ENCODE measurements around the gene PDZD4.

The PDZD4 gene

DNA sequence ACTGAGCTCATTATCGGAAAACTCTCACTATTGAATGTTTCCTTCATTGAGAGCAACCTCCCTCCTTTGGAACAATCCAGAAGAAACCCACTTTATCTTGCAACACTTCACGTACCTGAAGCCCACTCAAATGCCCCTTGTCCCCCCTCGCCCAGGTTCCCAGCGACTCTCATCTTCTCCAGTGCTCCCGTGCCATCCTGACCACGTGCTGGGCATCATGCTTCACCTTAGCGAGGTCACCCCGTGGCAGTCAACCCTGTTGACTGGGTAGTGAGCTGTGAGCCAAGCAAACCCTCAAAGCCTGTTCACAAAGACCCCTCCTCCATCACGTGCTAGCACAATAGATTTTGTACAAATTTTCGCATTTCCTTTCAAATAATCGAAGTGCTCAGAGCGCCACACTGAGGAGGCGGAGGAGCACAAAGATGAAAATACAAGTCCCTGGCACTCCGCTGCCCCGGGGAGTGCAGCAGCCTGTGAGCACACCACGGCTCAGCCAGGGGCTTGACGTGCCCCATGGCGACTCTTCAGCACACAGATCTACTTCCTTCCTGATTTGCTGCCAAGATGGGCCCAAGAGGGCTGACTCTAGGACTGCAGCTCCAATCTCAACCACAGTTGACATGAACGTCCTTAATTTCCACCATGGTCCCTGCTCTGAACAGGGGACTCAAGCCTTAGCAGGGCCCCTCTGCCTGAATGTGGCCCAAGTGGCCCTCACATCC is 15.6 kb downstream of the PDZD4 start:
- no peak for DNase-seq (ENCODE audit: low read depth, low spot score)

DNA sequence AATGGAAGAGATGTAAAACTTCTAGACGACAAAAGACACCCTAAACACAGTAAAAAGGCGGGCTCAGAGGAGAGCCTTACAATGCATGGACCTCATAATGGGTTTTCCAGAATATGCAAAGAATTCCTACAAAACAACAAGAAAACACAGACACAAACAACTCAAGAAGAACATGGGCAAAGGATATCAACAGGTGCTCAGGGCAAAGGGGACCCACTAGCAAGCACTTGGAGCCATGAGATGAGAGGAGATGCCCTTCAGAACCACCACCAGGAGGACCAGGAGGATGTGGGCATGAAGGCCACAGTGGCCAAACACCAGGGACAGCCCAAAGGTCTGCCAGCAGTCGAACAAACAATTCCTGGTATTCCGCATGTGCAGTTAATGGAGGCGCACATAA is 17.2 kb downstream of the PDZD4 start:
- DNase-seq (ENCODE audit: low read depth, low spot score) = no peak

DNA sequence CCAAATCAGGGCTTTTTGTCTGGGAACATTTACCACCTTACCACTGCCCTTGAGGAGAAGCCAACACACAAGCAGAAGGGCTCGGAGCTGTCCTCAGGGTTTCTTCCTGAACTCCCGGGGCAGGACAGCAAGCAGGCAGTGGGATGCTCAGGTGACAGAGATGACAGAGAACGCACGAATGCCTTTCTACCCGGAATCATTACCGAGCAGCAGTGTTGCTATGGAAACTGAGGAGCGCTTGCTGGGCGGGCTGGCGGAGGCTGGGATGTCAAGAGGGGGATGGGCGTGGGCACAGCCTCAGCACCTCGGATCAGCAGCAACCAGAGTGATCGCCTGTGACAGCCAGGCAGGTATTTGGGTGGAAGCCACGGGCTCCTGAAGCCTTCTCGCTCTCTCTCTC is 18.1 kb downstream of the PDZD4 start:
- no peak for DNase-seq (ENCODE audit: low read depth, low spot score)

DNA sequence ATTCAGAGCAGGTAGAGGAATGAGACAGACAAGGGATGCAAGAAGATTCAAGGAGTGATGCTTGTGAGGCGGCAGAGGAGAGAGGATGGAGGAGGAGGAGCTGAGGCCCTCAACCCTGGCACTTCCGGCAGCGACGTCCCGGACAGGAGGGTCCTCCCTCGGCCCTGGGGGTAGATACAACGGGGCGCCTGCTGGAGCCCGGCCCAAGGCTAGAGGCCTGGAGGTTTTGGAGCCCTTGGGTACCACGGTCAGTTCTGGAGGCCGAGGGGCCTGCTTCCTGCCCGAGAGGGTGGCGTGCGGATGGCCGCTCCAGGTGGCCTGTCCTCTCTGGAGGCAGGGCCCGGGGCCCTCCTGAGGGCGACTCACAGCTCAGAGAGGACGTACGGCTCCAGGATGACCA is 22.4 kb downstream of the PDZD4 start:
- DNase-seq (ENCODE audit: low read depth, low spot score) = no peak

DNA sequence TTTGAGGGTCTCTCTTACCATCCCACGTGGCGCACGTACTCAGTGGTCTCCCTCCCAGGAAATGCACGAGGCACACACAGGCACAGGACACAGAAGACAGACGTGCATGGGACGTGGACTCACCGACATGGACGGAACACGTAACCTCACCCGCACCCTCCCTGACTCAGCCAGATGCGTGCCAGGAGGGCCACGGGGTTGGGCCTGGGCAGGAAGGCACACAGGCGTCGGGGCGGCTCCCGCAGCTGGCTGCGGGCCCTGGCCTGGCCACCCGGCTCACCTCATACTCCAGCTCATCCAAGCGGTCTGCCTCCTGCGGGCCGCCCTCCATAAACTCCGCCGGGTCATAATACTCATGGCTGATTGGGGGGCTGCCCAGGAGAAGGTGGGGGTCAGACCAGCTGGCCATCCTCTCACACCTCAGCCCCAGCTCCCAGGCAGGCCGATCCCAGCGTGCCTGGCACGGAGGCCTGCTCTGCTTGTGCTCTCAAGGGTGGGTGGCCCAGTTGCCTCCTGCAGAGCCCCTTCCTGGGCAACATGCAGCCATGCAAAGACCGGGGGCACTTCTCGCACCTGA is 23.3 kb downstream of the PDZD4 start:
- DNase-seq (ENCODE audit: low read depth, low spot score) = no peak

DNA sequence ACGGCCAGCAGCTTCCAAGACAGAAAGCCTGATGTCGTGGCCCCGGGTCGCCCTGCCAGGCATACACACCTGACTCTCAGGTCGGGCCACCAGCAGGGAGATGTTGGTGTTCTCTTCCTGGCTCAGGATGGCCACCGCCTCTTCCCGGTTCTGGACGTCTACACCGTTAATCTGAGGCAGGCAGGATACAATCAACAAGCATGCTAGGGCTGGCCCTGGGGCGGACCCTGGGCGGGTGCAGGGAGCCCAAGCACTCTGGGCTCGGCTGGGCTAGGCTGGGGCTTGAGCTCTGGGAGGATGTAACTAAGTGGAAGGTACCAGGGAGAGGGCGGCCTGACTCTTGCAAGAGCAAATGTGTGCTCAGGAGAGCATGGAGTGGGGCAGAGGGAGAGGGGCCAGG is 24.9 kb downstream of the PDZD4 start:
- no peak for DNase-seq (ENCODE audit: low read depth, low spot score)

DNA sequence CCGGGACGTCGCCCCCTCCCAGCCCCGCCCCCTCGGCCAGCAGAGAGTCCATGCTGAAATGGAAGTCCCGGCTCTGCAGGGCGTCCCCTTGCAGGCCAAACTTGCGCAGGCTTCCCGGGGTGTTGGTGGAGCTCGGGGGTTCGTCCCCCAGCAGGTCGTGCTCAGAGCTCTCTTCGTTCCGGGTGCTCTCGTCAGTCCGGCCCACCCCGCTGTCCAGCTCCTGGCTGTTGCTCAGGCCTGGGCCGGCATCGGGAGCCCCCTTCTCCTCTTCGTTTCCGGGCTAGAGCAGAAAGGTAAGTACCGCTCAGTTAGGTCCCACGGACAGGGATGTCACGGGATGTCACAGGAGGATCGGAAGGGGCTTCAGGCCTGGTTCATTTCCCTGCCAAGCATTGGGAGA is 25.7 kb downstream of the PDZD4 start:
- no peak for DNase-seq (ENCODE audit: low read depth, low spot score)

DNA sequence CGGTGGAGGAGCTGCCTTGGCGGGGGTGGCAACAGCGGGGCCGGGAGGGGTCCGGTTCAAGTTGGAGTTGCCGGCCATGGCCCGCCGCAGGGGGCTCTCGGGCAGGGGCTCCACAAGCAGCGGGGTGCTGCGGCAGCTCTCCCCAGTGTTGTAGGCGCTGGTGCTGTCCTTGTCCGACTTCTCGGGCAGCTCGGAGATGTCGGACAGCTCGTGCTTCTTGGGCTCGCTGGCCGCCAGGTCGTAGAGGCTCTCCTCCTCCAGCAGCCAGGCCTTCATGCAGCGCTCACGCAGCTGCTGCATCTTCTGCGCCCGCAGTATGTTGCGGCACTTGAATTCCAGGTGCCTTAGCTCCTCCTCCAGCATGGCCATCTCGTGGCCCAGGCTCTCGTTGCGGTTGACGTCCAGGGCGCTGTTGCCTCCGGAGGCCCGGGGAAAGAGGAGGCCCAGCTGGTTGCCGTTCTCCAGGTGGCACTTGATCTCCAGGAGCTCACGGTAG is 26.2 kb downstream of the PDZD4 start:
- DNase-seq (ENCODE audit: low read depth, low spot score) = no peak

DNA sequence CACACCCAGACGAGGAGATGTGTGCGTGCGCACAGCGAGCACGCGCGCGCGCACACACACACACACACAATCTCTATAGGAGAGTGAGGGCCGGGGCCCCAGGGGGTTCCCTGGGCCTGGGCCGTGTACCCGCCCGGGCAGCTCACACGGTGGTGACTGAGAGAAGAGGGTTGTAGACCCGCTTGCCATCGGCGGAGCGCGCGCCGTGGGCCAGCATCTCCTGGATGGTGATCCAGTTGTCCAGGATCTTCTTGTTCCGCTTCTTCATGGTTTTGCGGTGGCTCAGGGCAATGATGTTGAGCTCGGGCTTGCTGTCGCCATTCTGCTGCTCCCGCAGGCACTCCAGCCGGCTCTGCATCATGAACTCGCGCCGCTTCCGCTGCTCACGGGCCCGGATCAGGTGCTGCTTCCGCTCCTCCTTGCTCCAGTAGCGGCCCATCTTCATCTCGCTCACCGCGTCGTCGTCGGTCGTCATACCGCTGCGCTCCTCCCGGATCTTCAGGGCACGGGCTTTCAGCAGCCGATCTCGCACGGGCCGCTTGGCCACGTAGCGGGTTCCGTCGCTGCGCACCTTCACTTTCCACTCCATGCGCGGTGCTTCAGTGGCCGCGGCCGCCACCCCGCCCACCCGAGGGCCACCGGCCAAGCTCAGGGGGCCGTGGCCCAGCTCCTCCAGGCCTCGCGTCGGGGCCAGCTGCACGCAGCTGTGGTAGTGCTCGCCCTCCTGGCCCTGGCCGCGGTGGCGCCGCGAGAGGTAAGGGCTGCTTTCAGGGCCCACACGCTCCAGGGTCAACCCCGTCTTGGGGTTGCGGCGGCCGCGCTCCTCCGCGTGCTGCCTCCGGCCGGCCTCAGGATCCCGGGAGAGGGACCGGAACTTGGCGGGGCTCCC is 26.9 kb downstream of the PDZD4 start:
- DNase-seq (ENCODE audit: low read depth, low spot score) = no peak

DNA sequence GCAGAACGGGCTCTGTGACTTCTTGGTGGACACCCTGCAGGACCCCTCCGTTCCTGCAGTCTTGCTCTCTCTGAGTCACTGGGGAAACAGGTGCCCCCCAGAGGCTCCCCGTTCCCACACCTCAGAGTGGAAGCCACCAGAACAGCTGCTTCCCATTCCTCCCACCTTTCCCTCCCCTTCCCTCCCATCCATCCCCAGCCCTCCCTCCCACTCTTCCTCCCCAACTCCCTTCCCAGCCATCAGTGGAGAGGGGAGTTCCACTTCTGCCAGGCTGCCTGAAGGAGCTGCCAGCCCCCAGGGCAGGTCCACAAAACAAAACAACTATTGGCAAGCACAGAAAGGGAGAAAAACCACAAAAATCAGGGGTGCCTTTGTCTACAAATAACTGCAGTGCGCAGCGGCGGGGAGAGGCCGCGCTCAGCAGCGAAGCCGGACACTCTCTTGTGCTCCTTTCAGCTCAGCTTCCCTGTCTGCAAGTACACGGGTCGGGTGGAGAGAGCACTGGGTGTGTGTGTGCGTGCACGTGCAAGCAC is 27.8 kb downstream of the PDZD4 start:
- no peak for DNase-seq (ENCODE audit: low read depth, low spot score)

DNA sequence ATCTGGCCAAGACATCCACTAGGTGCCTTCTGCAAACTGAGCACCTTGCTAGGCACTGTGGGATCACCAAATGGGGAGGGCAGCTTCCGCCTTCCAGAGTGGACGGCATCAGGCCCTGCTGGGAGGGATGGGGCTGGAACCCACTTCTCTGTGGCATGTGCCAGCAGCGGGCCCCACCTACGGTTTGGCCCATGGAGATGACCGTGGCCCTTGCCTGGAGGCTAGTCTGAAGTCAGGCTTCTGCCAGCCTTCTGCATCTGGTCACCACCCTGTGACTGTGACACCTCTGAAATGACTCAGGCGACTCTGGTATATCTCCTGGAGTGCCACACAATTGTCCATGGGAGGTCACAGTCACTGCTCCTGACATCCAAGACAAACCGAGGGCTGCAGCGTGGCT is 28.7 kb downstream of the PDZD4 start:
- no peak for DNase-seq (ENCODE audit: low read depth, low spot score)

DNA sequence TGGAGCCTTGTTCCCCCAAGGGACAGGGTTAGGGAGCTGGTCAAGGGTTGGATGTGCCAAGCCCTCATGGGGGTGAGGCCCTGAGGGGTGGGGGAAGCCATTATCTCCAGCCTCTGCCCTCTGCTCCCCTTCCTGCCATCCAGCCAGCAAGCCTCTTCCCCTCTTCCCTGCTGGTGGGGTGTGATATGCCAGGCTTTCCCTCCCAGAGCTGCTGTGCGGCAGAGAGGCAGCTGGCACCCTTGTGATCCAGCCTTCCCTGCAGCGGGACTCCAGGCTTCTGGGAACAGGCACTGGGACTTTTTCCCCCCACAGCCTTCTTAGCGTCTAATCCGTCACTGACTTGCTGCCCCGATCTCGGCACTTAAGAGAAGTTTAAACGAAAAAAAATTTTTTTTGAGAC is 29.6 kb downstream of the PDZD4 start:
- DNase-seq (ENCODE audit: low read depth, low spot score) = no peak

DNA sequence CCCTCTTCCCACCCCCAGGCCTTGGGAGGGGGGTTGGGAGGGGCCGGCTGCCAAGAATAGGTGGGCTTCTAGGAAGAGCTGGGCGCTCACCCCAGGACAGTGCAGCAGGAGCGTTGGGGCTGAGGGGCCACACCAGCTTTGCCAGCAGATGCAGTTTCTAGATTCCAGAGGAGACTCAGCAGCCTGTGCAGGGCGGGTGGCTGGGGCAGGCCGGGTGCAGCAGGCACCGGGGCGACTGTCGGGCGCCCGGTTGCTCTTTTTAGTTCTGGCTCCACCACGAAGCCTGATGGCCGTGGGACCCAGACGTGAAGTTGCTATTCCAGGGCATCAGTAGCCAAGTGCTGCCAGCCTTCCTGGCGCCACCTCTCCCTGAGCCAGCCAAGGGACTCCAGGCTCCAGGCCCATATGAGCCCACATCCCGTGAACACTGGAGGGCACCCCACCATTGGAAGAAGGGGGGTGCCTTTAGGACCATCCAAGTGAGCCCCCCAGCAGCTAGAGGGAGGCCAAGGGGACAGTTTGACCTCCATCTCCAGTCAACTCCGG is 30.1 kb downstream of the PDZD4 start:
- no peak for DNase-seq (ENCODE audit: low read depth, low spot score)

DNA sequence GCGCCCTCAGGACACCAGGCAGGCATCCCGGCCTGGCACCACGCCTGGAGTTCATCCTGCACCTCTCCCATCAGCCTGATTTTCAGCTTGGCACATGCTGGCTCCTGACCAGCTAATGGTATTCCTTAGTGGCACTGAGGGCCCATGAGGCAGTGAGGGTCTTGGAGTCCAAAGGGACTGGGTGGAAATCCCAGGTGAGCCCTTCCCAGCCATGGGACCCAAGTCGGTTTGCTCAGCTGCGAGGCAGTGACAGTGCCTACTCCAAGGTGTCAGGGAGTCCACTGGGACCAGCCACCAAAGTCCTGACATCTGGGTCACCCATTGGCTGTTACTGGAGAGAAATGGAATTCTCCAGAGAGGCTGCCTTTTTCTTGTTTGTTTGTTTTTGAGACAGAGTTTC is 31.0 kb downstream of the PDZD4 start:
- no peak for DNase-seq (ENCODE audit: low read depth, low spot score)

DNA sequence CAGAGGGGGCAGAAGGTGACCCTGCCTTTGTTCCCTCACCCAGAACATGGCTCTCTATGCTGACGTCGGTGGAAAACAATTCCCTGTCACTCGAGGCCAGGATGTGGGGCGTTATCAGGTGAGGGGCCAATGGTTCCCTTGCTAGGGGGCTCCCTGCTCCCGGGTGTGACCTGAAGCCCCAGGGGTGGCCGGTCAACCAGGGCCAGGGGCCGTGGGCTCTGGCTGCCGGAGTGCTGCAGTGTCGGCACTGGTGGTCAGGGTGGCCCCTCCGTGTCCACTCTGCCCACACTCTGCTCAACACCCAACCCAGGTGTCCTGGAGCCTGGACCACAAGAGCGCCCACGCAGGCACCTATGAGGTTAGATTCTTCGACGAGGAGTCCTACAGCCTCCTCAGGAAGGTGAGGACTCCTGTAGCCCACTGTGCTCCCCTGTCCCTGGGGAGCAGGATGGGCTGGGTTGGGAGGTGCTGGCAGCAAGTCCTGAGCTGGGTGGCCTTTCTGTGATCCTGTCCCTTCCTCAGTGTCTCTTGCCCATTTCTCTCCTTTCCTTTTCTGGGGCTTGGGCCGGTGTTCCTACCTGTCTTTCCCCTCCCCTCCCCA is 32.8 kb downstream of the PDZD4 start:
- no peak for DNase-seq (ENCODE audit: low read depth, low spot score)

DNA sequence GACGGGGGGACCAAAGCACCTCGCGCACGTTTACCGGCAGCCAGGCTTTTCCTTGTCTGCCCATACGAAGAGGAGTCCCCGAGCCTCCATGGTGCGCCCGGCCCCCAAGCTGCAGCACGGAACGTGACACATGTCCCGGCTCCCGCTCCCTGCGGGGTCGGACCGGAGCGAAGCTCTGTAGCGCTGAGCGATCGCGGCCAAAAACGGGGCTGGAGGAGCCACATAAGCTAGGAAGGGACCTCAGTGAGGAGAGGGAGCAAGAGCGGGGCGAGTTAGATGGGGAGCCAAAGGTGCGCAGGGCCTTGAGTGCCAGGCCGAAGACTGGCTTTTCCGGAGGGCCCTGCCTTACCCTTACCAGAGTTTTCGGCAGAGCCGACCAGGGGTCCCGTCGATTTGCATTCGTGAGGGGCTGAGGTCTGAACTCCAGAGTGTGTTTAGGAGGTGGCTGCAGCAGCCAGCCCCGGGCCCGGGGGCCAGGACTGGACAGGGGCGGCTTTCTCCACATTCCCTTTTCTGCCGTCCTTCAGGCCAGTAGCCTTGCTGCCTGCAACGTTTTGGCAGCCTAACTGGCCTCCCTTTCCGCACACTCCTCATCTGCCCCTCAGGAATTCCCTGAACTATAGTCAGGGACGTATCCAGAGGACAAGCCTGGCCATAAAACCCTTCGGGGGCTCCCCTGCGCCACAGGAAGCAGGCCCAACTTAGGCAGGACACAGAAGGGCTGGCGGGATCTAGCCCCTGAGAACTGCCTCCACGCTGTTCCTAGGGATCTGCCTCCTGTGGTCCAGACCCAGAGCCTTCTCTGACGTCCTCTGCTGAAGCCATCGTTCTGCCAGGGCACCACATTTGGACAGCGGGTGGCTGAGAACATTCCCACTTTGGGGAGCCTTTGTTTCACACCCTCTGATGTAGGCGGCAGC is 35.2 kb downstream of the PDZD4 start:
- DNase-seq (ENCODE audit: low read depth, low spot score) = no peak

DNA sequence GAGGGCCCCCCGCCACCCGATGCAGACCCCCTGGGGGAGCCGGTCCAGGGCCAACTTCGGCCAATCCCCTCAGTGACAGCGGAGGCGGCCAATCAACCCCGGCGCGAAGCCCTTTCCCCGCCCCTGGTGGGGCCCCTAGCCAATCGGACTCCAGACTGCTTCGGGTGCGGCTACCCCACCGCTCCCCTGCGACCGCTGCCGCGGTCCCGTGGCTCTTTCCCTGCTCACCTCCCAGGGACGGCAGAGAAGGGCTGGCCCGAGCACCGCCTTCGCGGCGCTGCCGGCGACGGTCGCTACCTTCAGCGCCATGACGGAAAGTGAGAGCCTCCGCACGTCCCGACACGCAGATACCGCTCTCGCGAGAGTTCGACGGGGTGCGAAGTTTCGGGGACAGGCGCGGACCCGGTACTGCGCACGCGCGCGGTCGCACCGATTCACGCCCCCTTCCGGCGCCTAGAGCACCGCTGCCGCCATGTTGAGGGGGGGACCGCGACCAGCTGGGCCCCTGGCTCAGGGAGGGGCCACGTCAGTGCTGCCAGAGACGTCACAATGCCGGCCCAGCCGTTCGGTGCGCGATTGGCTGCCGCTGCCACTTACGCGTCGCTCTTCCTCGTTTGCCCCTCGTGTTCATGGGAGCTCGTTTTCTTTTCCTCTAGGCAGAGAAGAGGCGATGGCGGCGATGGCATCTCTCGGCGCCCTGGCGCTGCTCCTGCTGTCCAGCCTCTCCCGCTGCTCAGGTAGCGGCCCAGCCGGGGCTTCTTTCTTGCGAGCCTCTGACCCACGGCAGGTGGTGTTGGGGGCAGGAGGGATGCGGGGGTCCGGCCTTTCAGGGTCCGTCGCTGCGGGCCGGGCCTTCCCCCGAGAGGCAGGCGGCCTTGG is 36.1 kb downstream of the PDZD4 start, which contains the start of the genes IDH3G and SSR4:
Gene IDH3G (minus strand): TSS at position 358 of the 879 bp plus-strand sequence. CDS start 49 bp downstream, at position 309.
Gene SSR4 (plus strand): TSS at position 651 of the 879 bp plus-strand sequence. CDS start 20 bp downstream, at position 671.
- peak; percentile 76 for DNase-seq (ENCODE audit: low read depth, low spot score)

DNA sequence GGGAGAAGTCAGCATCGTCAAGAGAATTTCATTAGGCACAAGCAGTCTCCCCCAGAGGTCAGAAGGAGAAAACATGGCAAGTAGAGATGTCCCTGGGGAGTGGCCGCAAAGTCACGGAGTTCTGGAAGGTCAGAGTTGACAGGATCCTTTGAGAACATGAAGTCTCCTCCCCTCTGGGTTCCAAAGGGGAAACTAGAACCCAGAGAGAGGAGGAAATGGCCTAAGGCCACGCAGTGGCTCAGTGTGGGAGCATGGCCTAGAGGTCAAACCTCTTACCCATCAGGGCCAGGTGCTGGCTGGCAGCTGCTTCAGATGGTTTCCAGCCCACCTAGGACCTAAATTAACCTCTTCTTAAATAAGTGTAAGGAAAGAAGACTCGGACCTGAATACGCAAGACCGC is 37.1 kb downstream of the PDZD4 start:
- DNase-seq (ENCODE audit: low read depth, low spot score) = no peak

DNA sequence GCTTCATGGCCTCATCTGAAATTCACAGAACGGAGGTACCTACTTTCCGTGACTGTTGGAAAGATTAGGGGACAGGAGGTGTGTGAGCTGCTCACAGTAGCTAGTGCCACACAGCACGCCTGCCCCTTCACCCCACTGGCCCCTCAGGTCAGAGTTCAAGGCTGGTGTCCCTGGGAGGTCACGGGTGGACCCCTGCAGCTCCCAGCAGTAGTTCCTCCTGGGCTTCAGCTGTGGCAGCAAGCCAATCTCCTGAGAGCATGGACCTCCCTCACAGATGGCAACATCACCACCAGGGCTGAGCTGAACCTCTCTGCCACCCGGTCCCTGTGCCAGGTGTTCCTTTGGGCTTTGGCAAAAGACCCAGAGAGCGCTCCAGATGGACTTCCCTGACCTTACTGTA is 38.0 kb downstream of the PDZD4 start:
- no peak for DNase-seq (ENCODE audit: low read depth, low spot score)
